ENCODE data around the gene GOLGA8N.
"Not testable (repeated sequence)": the region's sequence is repeated elsewhere in the genome, so short reads cannot be mapped to it uniquely, and the experiment has no call there.

GOLGA8N gene

DNA sequence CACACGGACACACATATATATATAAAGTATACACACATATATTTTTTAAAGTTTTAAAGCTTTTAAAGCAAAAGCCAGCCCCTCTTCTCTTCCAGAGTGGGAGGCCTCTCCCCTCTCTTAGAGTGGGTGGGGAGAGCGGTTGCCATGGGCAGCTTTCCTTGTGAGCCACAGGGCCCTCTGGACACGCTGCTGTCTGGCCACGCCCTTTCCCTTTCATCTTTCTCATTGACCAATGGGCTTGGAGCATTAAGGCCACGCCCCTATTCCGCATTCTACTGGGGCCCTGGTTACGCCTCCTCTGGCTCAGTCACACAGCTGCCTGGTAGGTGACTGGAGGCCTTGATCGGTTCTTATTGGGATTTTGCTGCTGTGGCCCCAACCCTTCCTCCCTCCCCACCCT, at the start of gene GOLGA8N:
GOLGA8N (plus strand) TSS at position 306 of the 400 bp plus-strand sequence.
- DNase-seq = not testable (repeated sequence)

DNA sequence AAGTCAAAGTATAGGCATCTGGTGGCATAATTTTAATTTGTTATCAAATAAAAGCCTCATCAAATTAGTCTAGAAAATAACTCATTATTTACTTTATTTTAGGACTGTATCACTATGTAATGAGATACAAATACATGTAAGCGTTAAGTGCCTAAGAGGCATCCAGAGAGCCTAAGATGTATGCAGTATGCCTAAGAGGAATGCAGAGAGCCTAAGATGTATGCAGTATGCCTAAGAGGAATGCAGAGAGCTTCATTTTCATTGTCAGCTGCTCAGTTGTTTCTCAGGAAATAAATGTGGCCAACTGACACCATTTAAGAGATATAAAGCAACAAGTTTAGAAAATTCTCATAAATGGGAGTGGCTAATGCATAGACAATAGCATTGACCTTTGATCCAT, 49.8 kb upstream of the GOLGA8N start:
- DNase-seq = not testable (repeated sequence)

DNA sequence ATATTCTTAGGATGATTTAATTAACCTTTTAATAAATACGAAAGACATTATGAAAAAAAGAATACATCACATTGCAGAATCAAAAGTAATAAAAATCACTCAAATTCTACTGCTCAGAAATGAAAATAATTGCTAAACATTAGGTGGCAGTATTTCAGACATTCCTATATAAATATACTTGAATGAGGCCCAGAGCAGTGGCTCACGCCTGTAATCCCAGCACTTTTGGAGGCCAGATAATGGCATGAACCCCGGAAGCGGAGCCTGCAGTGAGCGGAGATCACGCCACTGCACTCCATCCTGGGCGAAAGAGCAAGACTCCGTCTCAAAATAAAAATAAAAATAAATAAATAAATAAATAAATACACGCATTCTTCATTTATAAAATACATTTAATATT, 48.1 kb upstream of the GOLGA8N start:
- DNase-seq = not testable (repeated sequence)

DNA sequence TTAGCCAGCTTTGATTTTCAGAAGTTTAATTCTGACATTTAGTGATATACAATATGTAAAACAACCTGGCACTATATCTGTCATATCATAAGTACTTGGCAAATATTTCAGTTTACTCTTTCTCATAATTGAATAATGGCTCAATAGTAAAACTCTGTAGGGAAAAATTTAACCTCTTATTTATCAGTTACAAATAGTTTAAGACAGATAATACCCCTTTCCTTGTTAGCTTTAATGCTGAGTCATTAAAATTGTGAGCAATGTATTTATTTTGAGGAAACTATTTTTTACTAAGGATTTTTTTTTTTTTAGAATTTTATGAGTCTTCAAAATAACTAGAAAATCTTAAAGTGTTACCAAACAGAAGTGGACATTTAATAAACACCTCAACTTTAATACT, 38.7 kb upstream of the GOLGA8N start:
- not testable (repeated sequence) for DNase-seq

DNA sequence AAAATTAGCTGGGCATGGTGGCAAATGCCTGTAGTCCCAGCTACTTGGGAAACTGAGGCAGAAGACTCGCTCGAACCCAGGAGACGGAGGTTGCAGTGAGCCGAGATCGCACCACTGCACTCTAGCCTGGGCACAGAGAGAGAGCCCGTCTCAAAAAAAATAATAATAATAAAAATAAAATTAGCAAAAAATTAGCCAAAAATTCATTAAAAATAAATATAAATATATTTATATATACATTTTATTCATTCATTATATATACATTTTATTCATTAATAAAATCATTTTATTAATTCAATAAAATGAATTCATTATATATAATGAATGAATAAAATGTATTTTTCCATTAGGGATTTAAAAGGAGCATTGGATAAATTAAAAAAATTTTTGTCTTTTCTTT, 31.1 kb upstream of the GOLGA8N start:
- not testable (repeated sequence) for DNase-seq

DNA sequence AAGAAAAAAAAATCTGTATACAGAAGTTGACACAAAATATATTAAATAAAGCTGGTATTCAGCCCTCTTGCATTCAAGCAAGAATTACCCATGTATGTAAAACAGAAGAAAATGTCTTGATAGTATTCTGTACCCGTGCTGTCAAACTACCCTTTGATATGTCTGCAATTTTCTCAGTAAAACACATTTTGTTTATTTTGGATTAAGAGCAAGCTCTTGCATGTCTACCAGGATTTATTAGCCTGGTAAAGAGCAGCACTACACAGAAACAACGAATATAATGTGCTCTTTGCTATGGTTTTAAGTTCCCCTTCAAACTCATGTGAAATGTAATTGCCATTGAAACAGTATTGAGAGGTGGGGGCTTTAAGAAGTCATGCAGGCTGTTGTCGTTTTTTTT, 24.3 kb upstream of the GOLGA8N start:
- DNase-seq = not testable (repeated sequence)

DNA sequence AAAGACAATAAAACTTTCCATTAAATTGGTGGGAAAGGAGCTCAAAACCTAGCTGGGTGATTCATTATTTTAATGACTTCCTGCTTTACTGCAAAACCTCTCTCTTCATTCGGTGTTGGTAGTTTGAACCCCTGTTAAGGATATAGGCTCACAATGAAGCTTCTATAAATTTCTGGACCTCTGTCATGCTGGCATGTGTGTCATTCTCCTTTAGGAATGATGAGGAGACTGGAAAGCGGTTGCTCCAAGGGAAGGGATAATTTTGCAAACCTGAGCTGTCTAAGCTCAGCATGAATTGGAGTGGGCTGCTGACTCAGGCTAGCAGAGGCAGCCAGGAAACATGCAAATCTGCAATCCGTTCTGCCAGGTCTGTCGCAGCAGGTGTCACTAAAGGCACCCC, 14.8 kb upstream of the GOLGA8N start:
- DNase-seq = not testable (repeated sequence)

DNA sequence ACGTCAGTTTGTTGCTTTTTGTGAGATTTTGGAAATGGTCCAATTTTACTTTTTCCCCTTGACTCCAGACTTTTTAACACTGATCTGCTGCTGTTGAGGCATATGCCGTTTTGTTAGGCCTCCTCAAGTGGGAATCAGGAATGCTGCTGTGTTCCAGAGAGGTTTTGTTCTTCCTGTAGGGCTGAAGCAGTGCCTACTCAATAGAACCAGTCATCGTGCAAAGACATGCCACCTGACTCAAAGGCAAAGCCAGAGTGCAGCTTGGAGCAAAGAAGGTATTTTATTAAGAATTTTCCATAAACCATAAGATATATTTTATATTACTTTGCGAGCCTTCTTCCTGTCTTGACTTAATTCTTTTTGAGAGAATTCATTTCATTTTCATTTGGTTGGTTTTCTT, 7.4 kb upstream of the GOLGA8N start:
- not testable (repeated sequence) for DNase-seq

DNA sequence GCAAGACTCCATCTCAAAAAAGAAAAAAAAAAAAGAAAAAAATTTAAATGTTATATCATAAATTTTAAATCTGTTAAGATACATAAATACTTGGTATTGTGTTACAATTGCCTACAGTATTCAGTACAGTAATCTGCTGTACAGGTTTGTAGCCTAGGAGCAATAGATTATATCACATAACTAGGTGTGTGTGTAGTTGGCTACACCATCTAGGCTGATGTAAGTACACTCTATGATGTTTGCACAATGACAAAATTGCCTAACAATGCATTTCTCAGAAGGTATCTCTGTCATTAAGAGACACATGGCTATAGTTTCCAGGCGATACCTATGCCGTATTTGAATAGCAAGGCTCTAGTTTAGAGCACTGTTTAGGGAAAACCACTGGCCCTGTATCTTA, 16.3 kb downstream of the GOLGA8N start:
- DNase-seq = not testable (repeated sequence)

DNA sequence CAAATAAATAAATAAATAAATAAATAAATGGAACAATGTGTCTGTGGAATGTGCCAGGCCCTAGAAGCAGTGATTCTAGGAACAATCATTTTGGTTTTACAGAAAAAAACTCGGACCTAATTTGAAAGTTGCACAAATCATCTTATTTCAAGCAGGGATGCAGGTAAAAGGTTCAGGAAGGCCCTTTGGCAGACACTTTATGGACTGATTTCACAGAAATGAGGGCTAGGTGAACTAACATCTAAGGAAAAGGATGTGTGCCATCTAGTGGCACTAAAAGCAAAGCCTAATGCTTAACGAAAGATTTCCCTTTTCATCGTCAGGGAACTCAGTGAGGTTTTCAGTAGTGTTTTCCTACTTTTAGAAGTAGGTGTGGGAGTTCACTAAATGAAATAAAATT, 17.5 kb downstream of the GOLGA8N start:
- DNase-seq = not testable (repeated sequence)

DNA sequence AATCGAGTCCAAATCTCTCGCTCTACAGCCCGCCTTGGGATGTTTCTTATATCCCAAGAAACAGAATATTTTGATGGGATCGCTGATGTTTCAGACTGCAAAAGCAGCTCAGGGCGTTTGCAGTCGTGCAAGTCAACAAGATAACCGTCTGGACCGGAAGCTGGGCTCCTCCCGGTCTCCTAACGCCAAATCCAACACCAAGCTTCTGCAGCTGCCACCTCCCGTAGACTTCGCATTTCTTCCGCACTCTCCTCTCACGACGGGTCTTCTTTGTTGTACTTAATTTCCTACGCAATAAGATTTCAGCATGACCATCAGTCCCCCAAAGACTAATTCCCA, 21.4 kb downstream of the GOLGA8N start:
- not testable (repeated sequence) for DNase-seq

DNA sequence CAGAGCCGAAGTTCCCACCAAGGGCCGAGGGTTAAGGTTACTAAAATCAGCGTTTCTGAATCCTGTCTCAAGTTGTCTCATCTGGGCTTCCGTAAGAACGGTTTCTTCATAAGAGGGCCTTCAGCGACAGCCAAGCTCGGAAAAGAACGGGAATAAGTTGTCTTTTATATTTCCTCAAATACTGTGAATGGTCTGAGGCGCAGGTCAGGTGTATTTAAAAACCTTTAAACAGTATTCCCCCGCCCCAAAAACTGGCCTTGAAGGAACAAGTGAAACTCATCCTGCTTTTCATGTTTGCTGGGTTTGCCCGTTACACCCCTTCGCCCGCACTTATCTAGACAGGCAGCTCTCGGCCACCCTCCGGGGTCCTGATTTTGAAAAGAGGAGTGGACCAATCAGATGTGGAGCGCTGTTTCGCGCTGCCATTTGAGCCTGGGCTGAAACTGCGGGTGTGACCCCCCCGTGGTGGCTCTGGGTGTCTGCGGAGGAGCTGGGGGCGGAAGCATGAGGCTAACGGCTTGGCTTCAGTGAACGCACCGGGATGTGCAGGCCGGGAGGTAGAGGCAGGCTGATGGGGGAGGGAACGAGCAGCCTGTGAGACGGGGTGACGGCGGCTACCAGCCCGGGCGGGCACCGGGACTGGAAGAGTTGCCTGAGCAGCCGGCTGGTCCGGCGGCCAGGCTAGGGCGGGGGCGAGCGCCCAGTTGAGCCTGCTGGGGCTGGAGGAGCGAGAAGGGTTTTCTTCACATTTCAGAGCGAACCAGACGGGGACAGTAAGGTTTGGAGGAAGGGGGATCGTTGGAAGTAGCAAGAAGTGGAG, 22.0 kb downstream of the GOLGA8N start, which contains the start of gene ARHGAP11A:
ARHGAP11A (plus strand) TSS at position 454 of the 820 bp plus-strand sequence. CDS start 708 bp downstream, outside the sequence.
- DNase-seq = not testable (repeated sequence)

DNA sequence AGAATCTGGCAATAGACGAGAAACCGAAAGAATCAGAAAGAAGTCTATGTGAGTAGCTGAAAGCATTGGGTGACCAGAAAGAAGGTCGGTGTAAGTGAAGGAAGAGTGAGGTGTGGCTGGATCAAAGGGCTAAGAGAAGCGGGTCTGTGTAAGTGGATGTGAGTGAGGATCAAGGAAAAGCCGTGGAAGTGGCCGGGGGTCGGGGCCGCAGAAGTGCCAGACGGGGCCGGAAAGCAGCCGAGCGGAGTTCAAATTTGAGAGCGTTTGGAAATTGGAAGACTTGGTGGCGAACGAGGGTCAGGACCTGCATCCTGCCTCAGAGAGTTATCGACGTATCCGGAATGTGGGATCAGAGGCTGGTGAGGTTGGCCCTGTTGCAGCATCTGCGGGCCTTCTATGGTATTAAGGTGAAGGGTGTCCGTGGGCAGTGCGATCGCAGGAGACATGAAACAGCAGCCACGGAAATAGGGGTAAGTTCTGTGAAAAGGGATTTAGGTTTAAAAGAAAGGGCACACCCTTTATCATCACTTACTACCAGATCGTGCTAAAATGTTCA, 22.7 kb downstream of the GOLGA8N start:
- not testable (repeated sequence) for DNase-seq

DNA sequence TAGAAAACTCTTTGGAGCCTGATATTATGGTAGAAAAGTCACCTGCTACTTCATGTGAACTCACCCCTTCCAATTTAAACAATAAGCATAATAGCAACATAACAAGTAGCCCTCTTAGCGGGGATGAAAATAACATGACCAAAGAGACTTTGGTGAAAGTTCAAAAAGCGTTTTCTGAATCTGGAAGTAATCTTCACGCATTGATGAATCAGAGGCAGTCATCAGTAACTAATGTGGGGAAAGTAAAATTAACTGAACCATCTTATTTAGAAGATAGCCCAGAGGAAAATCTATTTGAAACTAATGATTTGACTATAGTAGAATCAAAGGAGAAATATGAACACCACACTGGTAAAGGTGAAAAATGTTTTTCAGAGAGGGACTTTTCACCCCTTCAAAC, 43.2 kb downstream of the GOLGA8N start:
- no peak for DNase-seq

DNA sequence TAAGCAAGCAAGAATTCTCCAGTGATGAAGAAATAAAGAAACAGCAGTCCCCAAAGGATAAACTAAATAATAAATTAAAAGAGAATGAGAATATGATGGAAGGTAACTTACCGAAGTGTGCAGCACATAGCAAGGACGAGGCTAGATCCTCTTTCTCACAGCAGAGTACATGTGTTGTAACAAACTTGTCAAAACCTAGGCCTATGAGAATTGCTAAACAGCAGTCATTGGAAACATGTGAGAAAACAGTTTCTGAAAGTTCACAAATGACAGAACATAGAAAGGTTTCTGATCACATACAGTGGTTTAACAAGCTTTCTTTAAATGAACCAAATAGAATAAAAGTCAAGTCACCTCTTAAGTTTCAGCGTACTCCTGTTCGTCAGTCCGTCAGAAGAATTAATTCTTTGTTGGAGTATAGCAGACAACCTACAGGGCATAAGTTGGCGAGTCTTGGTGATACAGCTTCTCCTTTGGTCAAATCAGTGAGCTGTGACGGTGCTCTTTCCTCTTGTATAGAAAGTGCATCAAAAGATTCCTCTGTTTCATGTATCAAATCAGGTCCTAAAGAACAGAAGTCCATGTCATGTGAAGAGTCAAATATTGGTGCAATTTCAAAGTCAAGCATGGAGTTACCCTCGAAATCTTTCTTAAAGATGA, 43.8 kb downstream of the GOLGA8N start:
- no peak for DNase-seq

DNA sequence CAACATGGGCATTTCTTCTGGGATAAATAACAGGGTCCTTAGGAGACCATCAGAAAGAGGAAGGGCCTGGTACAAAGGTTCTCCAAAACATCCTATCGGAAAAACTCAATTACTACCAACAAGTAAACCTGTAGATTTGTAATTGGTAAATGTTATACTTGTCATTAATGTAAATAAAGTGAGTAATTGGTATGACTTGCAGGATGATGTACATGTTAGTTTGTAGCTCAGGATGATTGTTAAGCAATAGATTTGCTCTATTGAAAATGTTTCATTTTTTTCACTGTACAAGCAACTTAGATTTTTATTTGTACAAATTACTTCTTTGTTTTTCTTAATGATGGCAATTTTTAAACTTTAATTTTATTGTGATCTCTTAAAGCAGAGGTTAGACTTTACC, 44.4 kb downstream of the GOLGA8N start:
- DNase-seq = no peak

DNA sequence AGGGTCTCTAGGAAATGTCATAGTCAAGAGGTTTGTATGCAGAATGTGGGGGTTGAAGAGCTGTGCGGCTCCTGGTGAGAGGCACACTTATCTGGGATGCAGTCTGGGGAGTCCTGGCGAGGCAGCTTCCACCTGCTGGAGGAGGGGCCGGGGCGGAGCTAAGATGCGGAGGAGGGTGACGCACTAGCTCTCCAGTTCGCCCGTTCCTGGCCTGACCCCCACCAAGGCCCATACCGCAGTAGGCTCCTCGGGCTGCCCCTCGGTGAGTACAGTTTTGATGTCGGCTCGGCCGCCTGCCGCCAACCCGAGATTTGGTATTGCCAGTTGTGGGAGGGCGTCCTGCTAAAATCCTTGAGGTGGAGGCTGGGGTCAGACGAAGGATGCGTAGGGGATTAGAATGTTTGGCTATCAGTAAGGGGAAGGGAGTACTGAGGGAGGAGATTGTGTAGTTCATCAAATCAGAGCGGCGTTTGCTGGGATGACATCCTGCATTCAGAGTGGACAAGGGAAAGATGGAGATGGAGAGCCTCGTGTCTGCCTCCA, 48.3 kb downstream of the GOLGA8N start, which contains the start of gene SCG5:
SCG5 (plus strand) TSS at position 194 of the 543 bp plus-strand sequence. CDS start 1,883 bp downstream, outside the sequence.
- DNase-seq = no peak

DNA sequence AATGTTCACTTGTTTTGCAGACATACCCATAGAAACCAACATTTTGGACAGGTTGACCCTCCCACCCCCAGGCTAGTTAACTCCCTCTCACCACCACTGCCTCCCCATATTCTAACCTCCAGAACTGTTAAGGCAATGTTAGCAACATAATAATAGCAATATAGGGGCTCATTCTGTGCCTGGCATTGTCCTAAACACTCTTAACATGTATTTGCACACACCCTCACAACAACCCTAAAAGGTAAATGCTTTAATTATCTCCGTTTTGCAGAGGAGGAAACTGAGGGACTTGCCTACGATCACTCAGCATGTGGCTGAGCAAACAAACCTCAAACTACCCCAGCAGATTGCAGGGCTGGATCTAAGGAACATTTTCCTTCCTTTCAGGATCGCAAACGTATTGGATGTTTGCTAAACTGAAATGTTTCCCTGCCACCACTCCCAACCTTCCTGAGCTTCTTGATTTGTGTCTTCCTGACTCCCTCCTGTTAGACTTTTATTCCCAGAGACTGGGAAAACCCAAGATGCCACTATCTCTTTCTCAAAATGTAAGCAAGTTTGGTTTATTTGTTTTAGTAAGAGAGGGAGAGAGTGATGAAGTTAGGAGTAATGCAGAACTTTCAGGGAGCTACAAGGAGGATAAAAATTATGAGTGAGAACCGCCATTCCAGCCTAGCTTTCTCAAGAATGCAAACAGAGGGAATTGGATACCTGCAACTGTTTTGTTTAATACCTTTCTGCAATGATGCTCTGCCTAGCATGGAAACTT, 49.6 kb downstream of the GOLGA8N start:
- DNase-seq = no peak

DNA sequence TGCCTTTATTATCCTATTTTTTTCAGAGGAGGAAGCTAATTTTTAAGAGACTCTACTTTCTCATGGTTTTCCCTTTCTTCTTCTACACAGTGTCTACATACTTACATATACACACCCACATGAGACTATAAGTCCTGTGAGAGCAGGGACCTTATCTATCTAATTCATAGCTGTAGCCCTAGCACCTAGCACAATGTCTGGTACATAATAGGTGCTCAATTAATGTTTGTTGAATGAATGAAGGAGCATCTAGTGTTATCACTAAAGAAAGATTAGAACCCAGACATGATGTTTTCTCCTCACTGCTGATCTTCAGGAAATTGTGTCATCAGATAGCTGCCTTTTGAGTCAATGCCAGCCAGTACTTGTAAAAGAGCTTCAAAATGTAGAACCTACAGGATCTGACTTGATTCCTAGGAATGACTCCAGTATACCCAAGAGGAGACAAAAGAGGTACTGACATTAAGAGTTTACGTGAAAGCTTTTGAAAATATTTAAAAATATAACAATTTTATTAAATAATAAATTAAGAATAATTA, 50.7 kb downstream of the GOLGA8N start:
- DNase-seq = no peak

DNA sequence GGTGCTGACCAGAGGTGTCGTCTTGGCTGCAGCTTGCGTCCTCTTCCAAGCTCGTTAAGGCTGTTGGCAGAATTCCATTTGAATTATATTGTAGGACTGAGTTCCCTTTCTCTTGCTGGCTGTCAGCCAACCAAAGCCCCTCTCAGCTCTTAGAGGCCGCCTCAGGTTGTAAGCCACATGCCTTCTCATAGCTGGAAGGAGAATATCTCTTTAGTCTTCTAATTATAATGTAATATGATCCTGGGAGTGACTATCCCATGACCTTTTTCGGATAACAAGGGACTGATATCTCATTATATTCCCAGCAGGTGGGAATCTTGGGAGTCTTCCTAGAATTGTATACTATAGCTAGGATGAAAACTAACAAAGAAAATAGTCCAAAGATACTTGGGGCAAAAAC, 53.0 kb downstream of the GOLGA8N start:
- DNase-seq = no peak

DNA sequence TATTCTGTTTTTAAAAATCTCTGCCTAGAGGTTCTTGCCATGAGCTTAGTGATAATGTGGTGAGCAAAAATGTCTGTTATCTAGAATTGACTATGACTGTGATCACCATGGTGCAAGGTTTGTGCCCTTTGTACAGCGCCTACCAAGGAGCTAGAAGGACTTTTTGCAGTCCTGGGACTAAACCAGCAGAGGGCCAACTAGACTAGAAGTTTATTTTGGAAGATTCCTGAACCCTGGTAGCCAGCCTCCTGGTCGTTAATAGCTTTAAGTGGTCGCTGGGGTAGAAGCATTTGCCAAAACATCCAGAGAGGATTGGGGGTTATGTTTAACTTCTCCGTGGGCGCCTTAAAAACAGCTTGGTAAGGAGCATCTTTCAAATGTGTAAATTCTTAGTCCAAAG, 56.1 kb downstream of the GOLGA8N start:
- DNase-seq = no peak

DNA sequence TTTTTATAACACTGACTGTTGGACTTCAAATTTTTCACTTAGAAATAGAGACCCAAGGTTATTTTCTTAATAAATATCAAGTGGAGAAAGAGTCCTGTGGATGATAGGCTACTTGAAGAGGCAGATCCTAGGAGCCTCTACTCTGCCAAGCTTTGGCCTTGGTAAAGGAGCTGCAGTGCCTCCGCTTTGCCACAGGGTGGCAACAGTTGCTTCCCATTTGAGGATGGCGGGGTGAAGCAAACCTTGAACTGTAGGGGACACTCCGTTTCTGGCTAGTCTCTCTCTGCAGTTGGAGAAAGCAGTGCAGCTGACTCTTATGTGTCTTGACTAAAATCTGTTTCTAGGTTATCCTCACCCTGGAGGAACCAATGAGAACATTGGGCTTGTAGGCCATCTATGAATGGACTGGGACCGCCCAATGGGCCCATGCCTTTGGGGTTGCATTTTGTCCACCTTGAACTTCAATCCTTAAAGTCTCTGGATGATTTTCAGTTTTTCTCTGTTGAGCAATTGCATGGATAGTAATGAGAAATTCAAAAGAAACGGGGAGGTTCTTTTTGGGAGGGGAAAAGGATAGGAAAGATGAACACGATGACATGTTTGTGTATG, 58.1 kb downstream of the GOLGA8N start:
- DNase-seq = no peak
